IPS-NIHi7 (cell line): ENCODE results near the gene RNASET2.
"Not testable (repeated sequence)": the region's sequence is repeated elsewhere in the genome, so short reads cannot be mapped to it uniquely, and the experiment has no call there.

Source experiments
- DNase-seq: peaks from one replicate; pipeline ENCODE4 v3.0.0; 2012; ENCODE audit warnings: mixed read lengths; ENCODE audit errors: extremely low spot score

Gene RNASET2

GRCh38 chr6:166927935-166928643 is 28.3 kb downstream of the RNASET2 start:
- DNase-seq, result no peak

- DNase-seq, result no peak
Measured at GRCh38 chr6:166927240-166927934, 29.0 kb downstream of the RNASET2 start.

- no peak for DNase-seq
Measured at GRCh38 chr6:166926748-166927147, 29.6 kb downstream of the RNASET2 start.

- no peak for DNase-seq
Measured at GRCh38 chr6:166925141-166925996, 31.0 kb downstream of the RNASET2 start.

GRCh38 chr6:166924531-166924930 is 31.8 kb downstream of the RNASET2 start:
- no peak for DNase-seq

- no peak for DNase-seq
Measured at GRCh38 chr6:166922937-166923336, 33.4 kb downstream of the RNASET2 start.

- DNase-seq, result no peak
Measured at GRCh38 chr6:166921570-166921969, 34.8 kb downstream of the RNASET2 start.

- DNase-seq, result no peak
Measured at GRCh38 chr6:166916824-166917223, 39.5 kb downstream of the RNASET2 start.

GRCh38 chr6:166915484-166915883 is 40.9 kb downstream of the RNASET2 start:
- DNase-seq, result not testable (repeated sequence)

- not testable (repeated sequence) for DNase-seq
Measured at GRCh38 chr6:166914952-166915351, 41.4 kb downstream of the RNASET2 start.

- DNase-seq, result no peak
Measured at GRCh38 chr6:166911248-166911677, 45.1 kb downstream of the RNASET2 start.

GRCh38 chr6:166910601-166911000 is 45.7 kb downstream of the RNASET2 start:
- DNase-seq, result no peak

- DNase-seq, result no peak
Measured at GRCh38 chr6:166908811-166909210, 47.5 kb downstream of the RNASET2 start.

GRCh38 chr6:166907871-166908806 is 48.2 kb downstream of the RNASET2 start:
- DNase-seq, result no peak

- DNase-seq, result no peak
Measured at GRCh38 chr6:166907373-166907841, 48.9 kb downstream of the RNASET2 start.

- no peak for DNase-seq
Measured at GRCh38 chr6:166906376-166907044, 49.8 kb downstream of the RNASET2 start.

GRCh38 chr6:166905505-166906134 is 50.7 kb downstream of the RNASET2 start:
- DNase-seq, result no peak

- no peak for DNase-seq
Measured at GRCh38 chr6:166905013-166905412, 51.3 kb downstream of the RNASET2 start.

GRCh38 chr6:166904101-166904746 is 52.1 kb downstream of the RNASET2 start:
- peak; percentile 50 for DNase-seq
